ENCODE data around the gene FOXC1. TPM values are rescaled to one million over a fixed set of nuclear protein-coding genes. Genes with fewer than 3 reads are reported as not detected.

Gene FOXC1
- total and polyA plus RNA-seq, 2 experiments from 2014 or later = 0.10 to 0.13 TPM

DNA sequence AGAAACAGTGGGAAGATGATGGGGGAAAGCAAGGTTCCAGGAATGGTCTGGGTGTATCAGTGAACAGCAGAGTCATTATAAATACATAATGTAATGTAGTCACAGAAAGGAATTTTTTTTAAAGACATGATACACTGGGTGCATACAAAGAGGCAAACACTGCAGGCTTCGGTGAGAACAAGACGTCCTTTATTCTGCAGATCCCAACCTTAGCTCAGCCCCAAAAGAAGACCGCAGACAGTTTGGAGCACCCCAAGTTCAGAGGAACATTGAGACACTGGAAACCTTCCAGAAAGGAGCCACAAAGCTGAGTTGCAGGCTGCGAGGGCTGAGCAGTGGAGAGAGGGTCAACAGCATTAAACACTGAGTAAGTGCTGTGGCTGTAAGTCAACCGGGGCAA is 30.6 kb upstream of the FOXC1 start:
- H4K20me1 ChIP-seq (replicated peaks; ENCODE audit: insufficient read depth) = no peaks in the 10 kb centered on the region
- peaks cover 24% of the 10 kb centered on the region for H3K4me1 Mint-ChIP-seq
- H3F3A ChIP-seq (replicated peaks; ENCODE audit: low read depth) = no peaks in the 10 kb centered on the region
- H3K27ac ChIP-seq (ENCODE audit: low read depth) = no peak overlapping the region
- peaks cover 10% of the 10 kb centered on the region for H3K27me3 Mint-ChIP-seq (ENCODE audit: insufficient read depth, low read depth, poor library complexity)
- H3K9me2 ChIP-seq (ENCODE audit: insufficient read depth) = no peaks in the 10 kb centered on the region
- H3K36me3 Mint-ChIP-seq (ENCODE audit: low read depth) = no peaks in the 10 kb centered on the region
- H3K9me3 Mint-ChIP-seq = no peaks in the 10 kb centered on the region
- no peaks in the 10 kb centered on the region for H3K79me2 ChIP-seq (replicated peaks; ENCODE audit: insufficient read depth)
- no peak overlapping the region for H3K4me2 ChIP-seq
- H2AFZ ChIP-seq = no peak overlapping the region
- H3K4me3 Mint-ChIP-seq = no peak overlapping the region
- peaks cover 14% of the 10 kb centered on the region for H3K4me1 ChIP-seq (ENCODE audit: insufficient read depth)
- no peak overlapping the region for H3K27ac Mint-ChIP-seq
- no peak overlapping the region for H3K4me3 ChIP-seq
- TF ChIP-seq JUNB (IDR thresholded peaks at IDR 0.05; ENCODE audit: unreplicated experiment) (no peak), EZH2 (IDR thresholded peaks at IDR 0.05; ENCODE audit: low read depth, unreplicated experiment) (no peak), ZNF331 (CRISPR knock-in tag; IDR thresholded peaks at IDR 0.05; ENCODE audit: low read depth) (no peak), ZNF462 (CRISPR knock-in tag; IDR thresholded peaks at IDR 0.05) (no peak), STAT1 (IDR thresholded peaks at IDR 0.05; ENCODE audit: unreplicated experiment) (no peak), ZNF114 (CRISPR knock-in tag; IDR thresholded peaks at IDR 0.05) (no peak), CREB1 (CRISPR knock-in tag; IDR thresholded peaks at IDR 0.05; ENCODE audit: low read depth) (no peak)
- TF ChIP-seq, protein P1, sequence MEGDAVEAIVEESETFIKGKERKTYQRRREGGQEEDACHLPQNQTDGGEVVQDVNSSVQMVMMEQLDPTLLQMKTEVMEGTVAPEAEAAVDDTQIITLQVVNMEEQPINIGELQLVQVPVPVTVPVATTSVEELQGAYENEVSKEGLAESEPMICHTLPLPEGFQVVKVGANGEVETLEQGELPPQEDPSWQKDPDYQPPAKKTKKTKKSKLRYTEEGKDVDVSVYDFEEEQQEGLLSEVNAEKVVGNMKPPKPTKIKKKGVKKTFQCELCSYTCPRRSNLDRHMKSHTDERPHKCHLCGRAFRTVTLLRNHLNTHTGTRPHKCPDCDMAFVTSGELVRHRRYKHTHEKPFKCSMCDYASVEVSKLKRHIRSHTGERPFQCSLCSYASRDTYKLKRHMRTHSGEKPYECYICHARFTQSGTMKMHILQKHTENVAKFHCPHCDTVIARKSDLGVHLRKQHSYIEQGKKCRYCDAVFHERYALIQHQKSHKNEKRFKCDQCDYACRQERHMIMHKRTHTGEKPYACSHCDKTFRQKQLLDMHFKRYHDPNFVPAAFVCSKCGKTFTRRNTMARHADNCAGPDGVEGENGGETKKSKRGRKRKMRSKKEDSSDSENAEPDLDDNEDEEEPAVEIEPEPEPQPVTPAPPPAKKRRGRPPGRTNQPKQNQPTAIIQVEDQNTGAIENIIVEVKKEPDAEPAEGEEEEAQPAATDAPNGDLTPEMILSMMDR (conservative IDR thresholded peaks at IDR 0.05; ENCODE audit: low read depth in 2 of 2) = no peak
- TF ChIP-seq, protein P2, sequence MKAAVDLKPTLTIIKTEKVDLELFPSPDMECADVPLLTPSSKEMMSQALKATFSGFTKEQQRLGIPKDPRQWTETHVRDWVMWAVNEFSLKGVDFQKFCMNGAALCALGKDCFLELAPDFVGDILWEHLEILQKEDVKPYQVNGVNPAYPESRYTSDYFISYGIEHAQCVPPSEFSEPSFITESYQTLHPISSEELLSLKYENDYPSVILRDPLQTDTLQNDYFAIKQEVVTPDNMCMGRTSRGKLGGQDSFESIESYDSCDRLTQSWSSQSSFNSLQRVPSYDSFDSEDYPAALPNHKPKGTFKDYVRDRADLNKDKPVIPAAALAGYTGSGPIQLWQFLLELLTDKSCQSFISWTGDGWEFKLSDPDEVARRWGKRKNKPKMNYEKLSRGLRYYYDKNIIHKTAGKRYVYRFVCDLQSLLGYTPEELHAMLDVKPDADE (IDR thresholded peaks at IDR 0.05) = no peak
- TF ChIP-seq, protein P3, sequence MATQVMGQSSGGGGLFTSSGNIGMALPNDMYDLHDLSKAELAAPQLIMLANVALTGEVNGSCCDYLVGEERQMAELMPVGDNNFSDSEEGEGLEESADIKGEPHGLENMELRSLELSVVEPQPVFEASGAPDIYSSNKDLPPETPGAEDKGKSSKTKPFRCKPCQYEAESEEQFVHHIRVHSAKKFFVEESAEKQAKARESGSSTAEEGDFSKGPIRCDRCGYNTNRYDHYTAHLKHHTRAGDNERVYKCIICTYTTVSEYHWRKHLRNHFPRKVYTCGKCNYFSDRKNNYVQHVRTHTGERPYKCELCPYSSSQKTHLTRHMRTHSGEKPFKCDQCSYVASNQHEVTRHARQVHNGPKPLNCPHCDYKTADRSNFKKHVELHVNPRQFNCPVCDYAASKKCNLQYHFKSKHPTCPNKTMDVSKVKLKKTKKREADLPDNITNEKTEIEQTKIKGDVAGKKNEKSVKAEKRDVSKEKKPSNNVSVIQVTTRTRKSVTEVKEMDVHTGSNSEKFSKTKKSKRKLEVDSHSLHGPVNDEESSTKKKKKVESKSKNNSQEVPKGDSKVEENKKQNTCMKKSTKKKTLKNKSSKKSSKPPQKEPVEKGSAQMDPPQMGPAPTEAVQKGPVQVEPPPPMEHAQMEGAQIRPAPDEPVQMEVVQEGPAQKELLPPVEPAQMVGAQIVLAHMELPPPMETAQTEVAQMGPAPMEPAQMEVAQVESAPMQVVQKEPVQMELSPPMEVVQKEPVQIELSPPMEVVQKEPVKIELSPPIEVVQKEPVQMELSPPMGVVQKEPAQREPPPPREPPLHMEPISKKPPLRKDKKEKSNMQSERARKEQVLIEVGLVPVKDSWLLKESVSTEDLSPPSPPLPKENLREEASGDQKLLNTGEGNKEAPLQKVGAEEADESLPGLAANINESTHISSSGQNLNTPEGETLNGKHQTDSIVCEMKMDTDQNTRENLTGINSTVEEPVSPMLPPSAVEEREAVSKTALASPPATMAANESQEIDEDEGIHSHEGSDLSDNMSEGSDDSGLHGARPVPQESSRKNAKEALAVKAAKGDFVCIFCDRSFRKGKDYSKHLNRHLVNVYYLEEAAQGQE (IDR thresholded peaks at IDR 0.05; ENCODE audit: unreplicated experiment) = no peak
- ATAC-seq (no peak), DNase-seq (ENCODE audit: low spot score) (no peak)
- H3K36me3 ChIP-seq (ENCODE audit: insufficient read depth) = no peaks in the 10 kb centered on the region
- no peaks in the 10 kb centered on the region for H3K27me3 ChIP-seq (ENCODE audit: insufficient read depth)
